A549 treated with CORT108297 at 1 μM for 4 hours (cell line): ENCODE results near the gene FNDC3B. TPM values are rescaled to one million over a fixed set of nuclear protein-coding genes. Genes with fewer than 3 reads are reported as not detected.

Source experiments
- total RNA-seq: library from RNA; stranded (reverse); fragments of 200-300 nt; extraction: Qiagen RNA extraction; gene quantifications from 5 replicates; pipeline ENCODE4 v1.2.3, GENCODE V29; 2022

FNDC3B gene
- total RNA-seq, result 23.3 to 38.2 TPM (median 30.5 TPM) in 5 replicates

GRCh38 chr3:172039436-172040077, at the start of gene FNDC3B:
TSS of gene FNDC3B (plus strand) at chr3:172039578. CDS start at chr3:172112480, 72,902 bp downstream.

GRCh38 chr3:172447611-172448579, 408.5 kb downstream of the FNDC3B start, which contains the start of gene GHSR:
TSS of gene GHSR (minus strand) at chr3:172448456. CDS start at chr3:172448413, 43 bp downstream.

Other genes with a start within 250 kb of the FNDC3B start
- 8.0 to 10.9 TPM (median 8.7 TPM) in 5 replicates for gene PLD1, start 229.1 kb upstream of the FNDC3B start, total RNA-seq
- not detected in 5 replicates for gene TMEM212, start 196.2 kb upstream of the FNDC3B start, total RNA-seq